ENCODE measurements around the gene AVPR1A. TPM values are rescaled to one million over a fixed set of nuclear protein-coding genes. Genes with fewer than 3 reads are reported as not detected.

AVPR1A gene
- total RNA-seq, 1 donor from 2014 or later, result not detected

DNA sequence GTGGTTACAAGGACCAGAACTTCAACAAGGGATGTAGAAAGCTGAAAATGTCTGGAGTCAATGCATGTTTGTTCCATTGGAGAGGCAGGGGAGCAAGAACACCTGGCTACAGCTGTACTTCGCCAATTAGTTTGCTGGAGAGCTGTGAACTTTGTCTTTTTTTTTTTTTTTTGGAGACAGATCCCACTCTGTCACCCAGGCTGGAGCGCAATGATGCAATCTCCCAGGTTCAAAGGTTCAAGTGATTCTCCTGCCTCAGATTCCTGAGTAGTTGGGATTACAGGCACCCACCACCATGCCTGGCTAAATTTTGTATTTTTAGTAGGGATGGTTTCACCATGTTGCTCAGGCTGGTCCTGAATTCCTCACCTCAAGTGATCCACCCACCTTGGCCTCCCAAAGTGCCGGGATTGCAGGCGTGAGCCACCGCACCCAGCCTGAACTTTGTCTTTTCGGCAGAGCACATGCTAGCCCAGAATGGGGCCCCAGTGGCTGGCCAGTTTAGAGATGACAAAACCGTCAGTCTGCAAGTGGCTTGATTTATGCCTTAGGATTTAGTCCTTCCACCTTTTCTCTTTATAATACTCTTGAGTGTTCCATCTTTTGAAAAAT, 55.5 kb downstream of the AVPR1A start:
- Mint-ChIP-seq H3K4me1 (peaks cover 3% of the 10 kb centered on the region), H3K27me3 (ENCODE audit: low read depth) (peaks cover 4% of the 10 kb centered on the region), H3K27ac (ENCODE audit: unreplicated experiment) (no peak overlapping the region), H3K9me3 (no peaks in the 10 kb centered on the region), H3K4me3 (no peak overlapping the region), H3K36me3 (ENCODE audit: low read depth) (no peaks in the 10 kb centered on the region)
- TF ChIP-seq CTCF (conservative IDR thresholded peaks at IDR 0.05), result no peak
- DNase-seq (ENCODE audit: low read depth, low spot score), result no peak

- Mint-ChIP-seq H3K27me3 (ENCODE audit: low read depth) (peaks cover 4% of the 10 kb centered on the region), H3K4me3 (no peak overlapping the region), H3K9me3 (no peaks in the 10 kb centered on the region), H3K4me1 (no peaks in the 10 kb centered on the region), H3K36me3 (ENCODE audit: low read depth) (no peaks in the 10 kb centered on the region), H3K27ac (ENCODE audit: unreplicated experiment) (no peak overlapping the region)
- DNase-seq (ENCODE audit: low read depth, low spot score), result no peak
- TF ChIP-seq CTCF (conservative IDR thresholded peaks at IDR 0.05), result no peak
Observed at GRCh38 chr12:63093711-63094110, 57.3 kb downstream of the AVPR1A start.

GRCh38 chr12:63093084-63093483, 57.9 kb downstream of the AVPR1A start:
- Mint-ChIP-seq H3K4me1 (no peaks in the 10 kb centered on the region), H3K9me3 (no peaks in the 10 kb centered on the region), H3K27me3 (ENCODE audit: low read depth) (peaks cover 4% of the 10 kb centered on the region), H3K4me3 (no peak overlapping the region), H3K36me3 (ENCODE audit: low read depth) (no peaks in the 10 kb centered on the region), H3K27ac (ENCODE audit: unreplicated experiment) (peak overlapping the region; percentile 82)
- TF ChIP-seq CTCF (conservative IDR thresholded peaks at IDR 0.05), result no peak
- DNase-seq (ENCODE audit: low read depth, low spot score), result no peak

Other genes starting within 250 kb of the AVPR1A start
- 3.5 and 3.7 TPM in 2 replicates for gene PPM1H, start 216.1 kb downstream of the AVPR1A start, total RNA-seq